Measurements from ENCODE around the gene STK11.

STK11 gene

DNA sequence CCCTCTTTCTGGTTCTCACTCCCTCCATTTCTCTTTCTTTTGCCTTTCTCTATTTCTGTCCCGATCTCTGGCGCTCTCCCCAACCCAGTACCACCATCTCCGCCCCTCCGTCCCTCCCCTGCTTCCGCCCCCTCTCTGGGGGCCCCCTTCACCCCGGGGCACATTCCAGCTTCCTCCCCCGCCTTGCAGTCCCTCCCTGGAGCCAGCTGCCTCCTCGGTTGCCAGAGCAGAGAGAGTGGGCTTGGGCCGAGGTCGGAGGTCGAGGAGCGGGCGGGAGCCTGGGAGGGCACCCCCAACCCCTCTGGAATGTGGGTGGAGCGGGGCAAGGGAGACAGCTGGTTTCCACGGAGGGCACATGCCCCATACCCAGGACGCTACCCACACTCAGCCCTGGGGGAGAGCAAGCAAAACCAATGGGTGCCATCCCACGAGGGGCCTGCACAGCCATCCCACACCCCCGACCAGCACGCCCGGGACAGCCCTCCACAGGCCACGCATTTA lies 57.1 kb downstream of the STK11 start:
- H3K4me3 ChIP-seq (replicated peaks; ENCODE audit: low read depth, low read length): peak overlapping the region; percentile 70
- TF ChIP-seq, protein P1, sequence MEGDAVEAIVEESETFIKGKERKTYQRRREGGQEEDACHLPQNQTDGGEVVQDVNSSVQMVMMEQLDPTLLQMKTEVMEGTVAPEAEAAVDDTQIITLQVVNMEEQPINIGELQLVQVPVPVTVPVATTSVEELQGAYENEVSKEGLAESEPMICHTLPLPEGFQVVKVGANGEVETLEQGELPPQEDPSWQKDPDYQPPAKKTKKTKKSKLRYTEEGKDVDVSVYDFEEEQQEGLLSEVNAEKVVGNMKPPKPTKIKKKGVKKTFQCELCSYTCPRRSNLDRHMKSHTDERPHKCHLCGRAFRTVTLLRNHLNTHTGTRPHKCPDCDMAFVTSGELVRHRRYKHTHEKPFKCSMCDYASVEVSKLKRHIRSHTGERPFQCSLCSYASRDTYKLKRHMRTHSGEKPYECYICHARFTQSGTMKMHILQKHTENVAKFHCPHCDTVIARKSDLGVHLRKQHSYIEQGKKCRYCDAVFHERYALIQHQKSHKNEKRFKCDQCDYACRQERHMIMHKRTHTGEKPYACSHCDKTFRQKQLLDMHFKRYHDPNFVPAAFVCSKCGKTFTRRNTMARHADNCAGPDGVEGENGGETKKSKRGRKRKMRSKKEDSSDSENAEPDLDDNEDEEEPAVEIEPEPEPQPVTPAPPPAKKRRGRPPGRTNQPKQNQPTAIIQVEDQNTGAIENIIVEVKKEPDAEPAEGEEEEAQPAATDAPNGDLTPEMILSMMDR (IDR thresholded peaks at IDR 0.05; ENCODE audit: low read depth, low read length, missing control alignments): no peak
- no peak for DNase-seq (ENCODE audit: extremely low read depth, low read depth)

DNA sequence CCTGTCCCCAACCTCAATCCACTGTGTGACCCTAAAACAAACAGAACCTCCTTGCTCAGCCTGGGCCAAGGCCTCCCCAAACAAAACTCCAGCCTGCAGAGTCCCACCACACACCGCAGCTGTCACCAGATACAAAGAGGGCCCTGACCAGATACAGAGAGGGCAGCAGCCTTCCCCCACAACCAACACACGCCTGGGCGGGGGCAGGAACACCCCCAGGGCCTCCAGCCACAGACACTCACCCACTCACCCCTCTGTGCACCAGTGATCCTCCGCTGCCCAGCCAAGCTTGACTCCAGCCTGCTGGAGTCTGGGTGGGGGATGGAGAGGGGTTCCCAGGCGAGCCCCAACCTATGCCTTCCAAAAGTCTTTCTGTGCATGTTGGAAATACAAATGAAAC lies 57.6 kb downstream of the STK11 start:
- TF ChIP-seq, protein P1 (IDR thresholded peaks at IDR 0.05; ENCODE audit: low read depth, low read length, missing control alignments): no peak
- H3K4me3 ChIP-seq (replicated peaks; ENCODE audit: low read depth, low read length): peak overlapping the region; percentile 70; the same call in 1 of the 2 replicates
- no peak for DNase-seq (ENCODE audit: extremely low read depth, low read depth)

DNA sequence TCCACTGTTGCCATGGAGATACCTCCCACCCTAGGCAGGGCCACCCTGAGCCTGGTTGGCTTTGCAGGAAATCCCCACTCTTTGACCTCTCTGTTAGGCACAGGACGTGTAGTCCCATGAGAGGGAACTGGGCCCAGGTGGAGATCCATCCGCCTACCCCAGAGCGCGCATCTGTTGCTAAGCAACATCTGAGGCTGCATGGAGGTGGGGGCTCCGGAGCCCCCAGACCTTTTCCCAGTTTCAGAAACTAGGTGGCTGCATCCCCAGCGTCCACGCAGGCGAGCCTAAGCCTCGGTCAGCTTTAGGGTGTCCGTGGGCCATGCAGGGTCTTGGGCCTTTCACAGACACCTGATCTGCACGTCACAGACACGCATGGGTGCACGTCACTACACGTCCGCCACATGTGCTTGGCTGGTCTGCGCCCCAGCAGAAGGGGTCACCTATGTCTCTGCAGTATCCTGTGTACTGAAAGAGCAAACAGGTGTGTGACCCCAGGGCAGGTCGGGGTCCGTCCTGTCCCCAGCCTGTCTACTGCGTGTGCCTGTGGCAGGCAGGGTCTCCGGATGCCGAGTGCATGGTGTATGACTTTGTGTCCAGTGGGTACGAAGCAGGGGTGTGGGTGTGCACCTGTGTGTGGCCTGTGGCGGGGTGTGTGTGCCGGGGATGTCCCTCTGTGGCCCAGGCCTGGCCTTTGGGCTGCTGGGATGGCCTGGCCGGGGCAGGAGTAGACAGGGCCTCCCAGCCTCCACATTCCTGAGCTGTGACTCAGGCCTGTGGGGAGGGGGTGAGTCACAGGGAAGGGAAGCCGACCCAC lies 59.4 kb downstream of the STK11 start:
- TF ChIP-seq, protein P1 (IDR thresholded peaks at IDR 0.05; ENCODE audit: low read depth, low read length, missing control alignments): no peak
- peak; percentile 51 for DNase-seq (ENCODE audit: extremely low read depth, low read depth)
- H3K4me3 ChIP-seq (replicated peaks; ENCODE audit: low read depth, low read length): no peak overlapping the region

DNA sequence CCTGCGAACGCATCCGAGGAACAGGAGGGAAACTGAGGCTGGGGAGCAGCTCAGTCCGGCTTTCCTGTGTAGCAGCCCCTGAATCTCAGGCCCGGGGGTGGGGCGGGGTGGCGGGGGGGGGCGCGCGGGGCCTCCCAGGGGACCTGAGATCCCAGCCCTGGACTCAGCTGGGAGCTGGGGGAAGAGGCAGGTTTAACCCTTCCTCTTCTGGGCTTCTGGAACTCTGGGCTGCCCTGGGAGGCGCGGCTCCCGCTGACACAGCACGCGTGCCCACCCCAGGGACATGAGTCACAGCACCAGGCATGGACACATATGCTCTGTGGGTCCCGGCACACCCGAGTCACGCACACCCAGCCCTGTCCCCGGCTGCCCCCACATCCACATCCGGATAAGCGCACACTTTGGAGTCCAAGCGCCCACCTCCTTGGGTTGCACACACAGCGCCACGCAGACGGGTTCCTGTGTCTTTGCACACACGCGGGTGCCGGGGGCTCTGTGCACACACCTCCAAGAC lies 60.1 kb downstream of the STK11 start:
- TF ChIP-seq, protein P1 (IDR thresholded peaks at IDR 0.05; ENCODE audit: low read depth, low read length, missing control alignments): no peak
- peak overlapping the region; percentile 43 for H3K4me3 ChIP-seq (replicated peaks; ENCODE audit: low read depth, low read length)
- DNase-seq (ENCODE audit: extremely low read depth, low read depth): peak; percentile 45

DNA sequence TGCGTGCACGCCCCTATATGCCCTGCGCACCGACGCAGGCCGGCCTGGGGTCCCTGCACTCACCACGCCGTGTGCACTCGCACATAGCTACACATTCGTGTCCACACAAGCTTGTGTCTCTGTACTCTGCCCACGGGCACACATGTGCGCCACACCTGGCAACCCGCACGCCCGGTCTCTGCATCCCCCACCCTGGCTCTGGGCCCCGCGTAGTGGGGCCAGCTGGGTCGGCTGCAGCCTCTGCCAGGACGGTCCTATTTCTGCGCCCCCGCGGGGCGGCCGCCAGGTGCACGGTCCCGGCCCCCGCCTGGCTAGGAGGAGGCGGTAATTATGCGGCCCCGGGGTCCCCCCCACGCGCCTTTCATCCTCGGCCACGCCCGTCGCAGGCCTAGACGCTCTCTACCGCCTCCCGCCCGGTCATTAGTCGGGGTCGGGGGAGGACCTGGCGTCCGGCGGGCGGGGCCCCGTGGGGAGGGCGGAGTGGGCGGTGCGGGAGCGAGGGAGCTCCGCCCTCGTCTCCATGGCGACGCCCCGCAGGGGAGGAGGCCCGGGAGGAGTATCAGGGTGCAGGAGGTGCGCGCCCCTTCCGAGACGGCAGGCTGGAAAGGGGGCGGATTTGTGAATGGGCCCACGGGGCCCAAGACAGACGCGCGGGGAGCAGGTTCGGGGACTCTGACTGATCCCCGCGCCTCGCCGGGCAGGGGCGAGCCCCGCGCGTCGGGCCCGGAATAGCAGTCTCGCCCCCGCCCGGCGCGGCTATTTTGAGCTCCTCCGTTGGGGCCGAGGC lies 60.7 kb downstream of the STK11 start:
- H3K4me3 ChIP-seq (replicated peaks; ENCODE audit: low read depth, low read length): peak overlapping the region; percentile 43
- DNase-seq (ENCODE audit: extremely low read depth, low read depth): peak; percentile 30
- TF ChIP-seq, protein P1 (IDR thresholded peaks at IDR 0.05; ENCODE audit: low read depth, low read length, missing control alignments): no peak

DNA sequence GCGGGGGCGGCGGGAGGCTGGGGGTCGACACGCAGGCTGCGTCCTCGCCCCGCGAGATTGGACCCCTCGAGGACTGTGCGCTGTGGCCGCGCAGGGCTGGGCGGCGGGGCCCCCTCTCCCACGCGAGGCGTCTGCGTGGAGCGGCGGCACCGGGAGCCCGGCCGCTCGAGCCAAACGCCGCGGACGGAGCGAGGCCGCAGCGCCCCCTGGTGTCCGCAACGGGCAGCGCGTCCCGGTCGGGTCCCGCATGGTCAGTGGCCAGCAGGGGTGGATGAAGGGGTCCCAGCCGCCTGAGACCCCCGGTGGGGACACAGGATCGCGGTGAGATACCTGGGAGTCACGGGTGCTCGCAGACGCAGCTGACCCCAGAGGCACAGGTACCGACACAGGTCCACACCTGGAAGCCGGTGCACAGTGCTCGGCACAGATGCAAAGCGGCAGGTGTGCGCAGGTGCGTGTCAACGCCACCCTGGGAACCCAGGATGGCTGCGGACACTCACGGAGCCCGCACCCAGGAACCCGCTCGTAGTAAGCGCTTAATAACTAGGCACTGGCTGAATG lies 61.4 kb downstream of the STK11 start:
- peak overlapping the region; percentile 43 for H3K4me3 ChIP-seq (replicated peaks; ENCODE audit: low read depth, low read length)
- TF ChIP-seq, protein P1 (IDR thresholded peaks at IDR 0.05; ENCODE audit: low read depth, low read length, missing control alignments): peak; percentile 75
- no peak for DNase-seq (ENCODE audit: extremely low read depth, low read depth)

Data from HFF-Myc (cell line).